Esophagus (tissue), 2 donors: Measurements from ENCODE around the gene ATP2C1. TPM values are rescaled to one million over a fixed set of nuclear protein-coding genes. Genes with fewer than 3 reads are reported as not detected.
A peak's percentile ranks its signal among the peaks of the same experiment; 100 is the strongest.

Experiments used
- H3K27ac ChIP-seq, 2 donors: one replicate each; pipeline ENCODE4 v1.5.1; 2013; ENCODE audit warnings: low read depth in 2 of 2, mild to moderate bottlenecking in 2 of 2, inconsistent platforms in 1 of 2, low read length in 1 of 2, moderate library complexity in 1 of 2
- H3K27me3 ChIP-seq, 2 donors: one replicate each; pipeline ENCODE4 v1.6.1; 2013; ENCODE audit warnings: low read length in 2 of 2, control low read depth in 1 of 2, mild to moderate bottlenecking in 1 of 2; ENCODE audit not compliant: insufficient read depth in 2 of 2, control insufficient read depth in 1 of 2
- H3K36me3 ChIP-seq, 2 donors: one replicate each; pipeline ENCODE4 v1.6.1; 2013; ENCODE audit warnings: low read length in 1 of 2; ENCODE audit not compliant: control insufficient read depth in 2 of 2, insufficient read depth in 2 of 2
- H3K4me1 ChIP-seq, 2 donors: one replicate each; pipeline ENCODE4 v1.6.1; 2013; ENCODE audit warnings: low read length in 1 of 2; ENCODE audit not compliant: control insufficient read depth in 2 of 2, insufficient read depth in 2 of 2
- H3K4me3 ChIP-seq, 2 donors: one replicate each; pipeline ENCODE4 v1.5.1; 2013; ENCODE audit warnings: low read length in 2 of 2, mild to moderate bottlenecking in 2 of 2, low read depth in 1 of 2, moderate library complexity in 1 of 2
- H3K9me3 ChIP-seq, 2 donors: one replicate each; pipeline ENCODE4 v1.6.1; 2013; ENCODE audit warnings: mild to moderate bottlenecking in 2 of 2, low read depth in 1 of 2, low read length in 1 of 2, moderate library complexity in 1 of 2; ENCODE audit not compliant: control insufficient read depth in 2 of 2, insufficient read depth in 1 of 2
- WGBS, 2 donors: extraction: QIAGEN DNeasy Blood & Tissue Kit; methylation state at CpG; one replicate each; pipeline ENCODE4 v1.1.7; 2013; 5-methylcytosine and 5-hydroxymethylcytosine counted together
- polyA plus RNA-seq, 2 donors: library from polyadenylated mRNA; stranded (reverse); fragments of 200-250 nt; gene quantifications; one replicate each; pipeline ENCODE4 v1.2.3, GENCODE V29; 2013
- donor health status: healthy with polysubstance abuse.
- donor health status: Bipolar disorder and iron deficiency.

Gene ATP2C1
- 10 to 100 TPM; 19.9 to 23.0 TPM for polyA plus RNA-seq

DNA sequence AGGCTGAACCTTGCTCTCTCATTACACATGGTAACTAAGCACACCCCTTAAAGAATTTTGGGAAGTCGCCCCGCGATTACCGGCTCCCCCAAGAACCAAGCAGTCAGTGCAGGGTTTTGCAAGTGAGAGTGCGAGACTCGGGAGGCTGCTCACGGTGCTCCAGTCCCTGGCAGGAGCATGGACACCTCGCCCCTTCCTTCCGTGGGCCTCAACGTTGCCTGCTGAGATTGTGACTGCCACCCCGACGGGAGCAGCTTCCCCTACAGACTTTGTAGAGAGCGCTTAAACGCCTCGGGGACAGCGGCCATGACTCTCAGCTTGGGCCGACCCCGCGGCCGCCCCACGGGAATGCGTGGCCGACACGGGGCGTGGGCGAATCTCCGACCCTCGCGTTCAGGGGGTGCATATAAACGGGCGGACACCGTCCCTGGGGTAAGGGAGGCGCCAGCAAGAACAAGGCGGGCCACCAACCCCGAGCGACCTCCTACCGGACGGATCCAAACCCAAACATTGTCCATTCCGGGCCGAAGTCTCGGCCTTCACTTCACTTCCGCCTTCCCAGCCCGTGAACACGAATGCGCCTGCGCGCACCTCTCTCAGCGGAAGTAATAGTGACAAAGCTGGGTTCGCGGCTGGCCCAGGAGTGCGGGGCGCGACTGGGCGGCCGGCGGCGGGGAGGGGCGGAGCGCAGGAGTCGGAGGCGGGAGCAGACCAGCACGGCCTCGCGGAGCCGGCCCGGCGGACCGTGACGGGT lies at the start of gene ATP2C1:
Gene ATP2C1 (plus strand): TSS at position 709 of the 754 bp plus-strand sequence. CDS start 686 bp downstream, outside the sequence.
- Histone ChIP-seq H3K36me3 (no peaks in the 10 kb centered on the region), H3K4me3 (peak within 1 kb of the TSS; percentile 91 to 94), H3K9me3 (no peaks in the 10 kb centered on the region), H3K27ac (peak within 1 kb of the TSS; percentile 87 to 99), H3K4me1 (no peaks in the 10 kb centered on the region), H3K27me3 (no peaks in the 10 kb centered on the region)
- 0% methylated on average over 65 to 69 of the region's 69 CpGs for WGBS, 2 donors

DNA sequence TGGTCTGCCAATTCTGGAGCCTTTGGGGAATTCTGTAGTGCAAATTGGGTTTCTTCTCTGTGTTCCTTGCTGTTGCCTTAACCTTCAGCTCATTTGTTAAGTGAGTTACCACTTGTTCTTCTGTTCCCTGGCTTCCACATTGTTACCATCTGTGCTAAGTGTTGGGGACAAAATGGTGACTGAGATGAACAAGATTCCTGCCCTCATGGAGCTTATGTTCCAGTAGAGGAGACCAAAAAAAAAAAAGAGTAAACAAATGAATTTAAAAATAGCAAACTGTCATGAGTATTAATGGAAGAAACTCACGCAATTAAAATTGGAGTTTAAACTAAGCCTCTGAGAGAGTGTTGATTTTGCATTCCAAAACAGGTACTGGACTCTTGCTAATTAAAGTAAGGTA lies 49.4 kb upstream of the ATP2C1 start:
- no peaks in the 10 kb centered on the region for H3K36me3 ChIP-seq
- H3K27me3 ChIP-seq = no peaks in the 10 kb centered on the region
- H3K4me1 ChIP-seq = peaks cover 0 to 5% of the 10 kb centered on the region in 2 donors
- H3K9me3 ChIP-seq = no peaks in the 10 kb centered on the region
- WGBS, 2 donors = 83 to 84% methylated on average over 1 of the region's 1 CpG
- H3K27ac ChIP-seq = no peak overlapping the region
- H3K4me3 ChIP-seq = no peak overlapping the region

GRCh38 chr3:130846181-130846580 lies 47.7 kb upstream of the ATP2C1 start:
- no peaks in the 10 kb centered on the region for H3K36me3 ChIP-seq
- peaks cover 0 to 5% of the 10 kb centered on the region in 2 donors for H3K4me1 ChIP-seq
- no peaks in the 10 kb centered on the region for H3K9me3 ChIP-seq
- 63 to 77% methylated on average over 1 of the region's 1 CpG for WGBS, 2 donors
- no peak overlapping the region for H3K4me3 ChIP-seq
- no peak overlapping the region for H3K27ac ChIP-seq
- H3K27me3 ChIP-seq = no peaks in the 10 kb centered on the region

DNA sequence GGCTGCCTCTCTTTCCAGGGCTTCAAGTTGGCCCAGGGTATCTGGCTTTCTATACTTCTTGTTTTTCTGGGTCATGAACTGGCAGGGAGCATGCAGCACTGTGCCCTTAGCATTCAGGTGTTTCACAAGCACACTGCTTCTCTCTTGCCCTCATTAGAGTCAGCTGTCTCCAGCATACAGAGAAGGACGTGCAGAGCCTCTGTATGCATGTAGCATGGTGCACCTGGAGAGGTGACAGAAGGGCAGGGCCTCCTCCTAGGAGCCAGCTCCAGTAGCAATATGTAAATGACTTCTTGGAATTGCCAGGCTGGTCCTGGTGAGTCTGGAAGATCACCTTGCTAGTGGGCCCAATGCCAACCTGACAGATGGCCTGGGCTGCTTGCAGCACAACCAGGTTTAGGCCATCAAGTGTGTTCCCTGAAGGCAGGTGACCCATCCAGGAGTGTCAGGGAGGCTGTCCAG lies 44.8 kb upstream of the ATP2C1 start:
- Histone ChIP-seq H3K27me3 (no peaks in the 10 kb centered on the region), H3K27ac (no peak overlapping the region), H3K4me3 (no peak overlapping the region), H3K9me3 (no peaks in the 10 kb centered on the region), H3K36me3 (no peaks in the 10 kb centered on the region), H3K4me1 (peaks cover 0 to 5% of the 10 kb centered on the region in 2 donors)
- WGBS, 2 donors = 39 to 47% methylated on average over 1 of the region's 1 CpG

DNA sequence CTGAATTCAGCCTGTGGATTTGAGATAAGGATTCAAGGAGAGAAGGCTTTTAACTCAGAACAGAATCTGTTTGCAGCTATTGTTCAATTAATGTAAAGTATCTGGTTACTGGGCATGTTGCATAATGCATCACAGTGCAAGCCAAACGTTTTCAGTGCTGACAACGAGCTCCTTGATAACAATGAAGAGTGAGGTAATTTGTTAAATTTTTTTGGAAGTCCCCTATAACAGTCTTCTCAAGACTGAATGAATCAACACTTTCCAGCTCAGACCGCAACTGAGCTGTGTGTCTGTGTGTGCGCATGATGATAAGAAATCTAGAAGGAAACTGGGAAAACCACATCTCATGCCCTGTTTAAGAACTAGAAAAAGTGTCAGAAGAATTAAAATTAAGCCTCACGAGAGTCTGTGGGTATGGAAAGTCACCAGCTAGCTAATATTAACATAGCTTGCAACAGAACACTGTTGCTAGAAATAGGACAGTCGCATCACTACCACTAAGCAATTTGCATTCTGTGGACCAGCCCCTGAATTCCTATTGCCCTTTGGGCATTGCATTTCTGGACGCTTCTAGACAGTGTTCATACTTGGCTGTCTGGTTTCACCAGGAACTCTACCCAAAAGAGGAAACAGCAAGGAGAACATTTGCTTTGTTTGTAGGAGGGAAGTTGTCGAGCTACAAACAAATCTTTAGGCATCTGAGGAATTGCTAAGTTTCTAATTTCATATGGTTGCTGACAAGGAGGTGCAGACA lies 43.7 kb upstream of the ATP2C1 start:
- no peaks in the 10 kb centered on the region for H3K9me3 ChIP-seq
- H3K27ac ChIP-seq = peak overlapping the region in 1 of 2 donors; percentile 52
- no peaks in the 10 kb centered on the region for H3K36me3 ChIP-seq
- WGBS, 2 donors = 5 to 15% methylated on average over 8 of the region's 8 CpGs
- peaks cover 0 to 5% of the 10 kb centered on the region in 2 donors for H3K4me1 ChIP-seq
- H3K27me3 ChIP-seq = no peaks in the 10 kb centered on the region
- H3K4me3 ChIP-seq = no peak overlapping the region

DNA sequence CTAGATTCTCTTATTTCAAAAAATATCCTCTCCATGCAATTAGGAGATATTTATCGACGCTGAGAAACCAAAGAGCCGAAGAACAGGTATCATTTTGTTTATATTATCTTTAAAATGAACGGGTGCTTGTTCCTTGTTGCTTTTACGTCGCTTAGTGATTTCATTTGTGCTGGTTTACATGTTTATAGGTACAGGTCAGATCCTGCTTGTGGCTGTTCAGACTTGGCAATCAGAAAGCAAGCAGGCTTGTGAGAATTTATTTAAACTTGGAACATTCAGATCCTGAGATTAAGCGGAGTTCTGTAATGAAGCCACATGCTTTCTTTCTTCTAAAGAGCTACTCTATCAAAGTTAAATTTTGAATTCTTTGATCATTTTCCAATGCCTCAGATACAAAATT lies 43.0 kb upstream of the ATP2C1 start:
- peak overlapping the region in 1 of 2 donors; percentile 8 for H3K27ac ChIP-seq
- H3K27me3 ChIP-seq = no peaks in the 10 kb centered on the region
- H3K4me1 ChIP-seq = peaks cover 0 to 5% of the 10 kb centered on the region in 2 donors
- no peaks in the 10 kb centered on the region for H3K36me3 ChIP-seq
- WGBS, 2 donors = 18 to 27% methylated on average over 7 of the region's 7 CpGs
- no peak overlapping the region for H3K4me3 ChIP-seq
- H3K9me3 ChIP-seq = no peaks in the 10 kb centered on the region

DNA sequence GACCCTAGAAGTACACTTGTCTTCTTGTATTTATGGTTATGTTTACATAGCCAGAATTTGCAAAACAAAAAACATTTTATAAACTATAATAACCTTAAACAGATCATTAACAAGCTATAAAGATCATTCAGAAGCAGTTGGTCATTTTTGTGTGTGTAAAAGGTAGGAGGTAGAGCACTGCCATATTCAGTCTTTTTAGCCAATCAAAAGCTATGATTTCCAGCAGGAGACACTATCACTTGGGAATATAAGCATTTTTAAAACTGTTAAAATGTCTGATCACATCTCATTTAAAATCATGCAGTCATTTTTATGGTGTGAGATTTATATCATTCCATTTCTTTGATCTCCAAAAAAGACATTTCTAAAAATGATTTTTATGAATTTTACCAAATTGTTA lies 42.6 kb upstream of the ATP2C1 start:
- Histone ChIP-seq H3K36me3 (no peaks in the 10 kb centered on the region), H3K27ac (no peak overlapping the region), H3K4me3 (no peak overlapping the region), H3K4me1 (peaks cover 0 to 5% of the 10 kb centered on the region in 2 donors), H3K9me3 (no peaks in the 10 kb centered on the region), H3K27me3 (no peaks in the 10 kb centered on the region)

GRCh38 chr3:130853581-130853980 lies 40.3 kb upstream of the ATP2C1 start:
- Histone ChIP-seq H3K4me3 (no peak overlapping the region), H3K27me3 (no peaks in the 10 kb centered on the region), H3K27ac (no peak overlapping the region), H3K4me1 (peaks cover 0 to 5% of the 10 kb centered on the region in 2 donors), H3K9me3 (no peaks in the 10 kb centered on the region), H3K36me3 (no peaks in the 10 kb centered on the region)
- WGBS, 2 donors = 55 to 79% methylated on average over 2 of the region's 2 CpGs

- peaks cover 0 to under 1% of the 10 kb centered on the region in 2 donors for H3K4me1 ChIP-seq
- H3K4me3 ChIP-seq = no peak overlapping the region
- no peaks in the 10 kb centered on the region for H3K9me3 ChIP-seq
- no peaks in the 10 kb centered on the region for H3K27me3 ChIP-seq
- no peak overlapping the region for H3K27ac ChIP-seq
- no peaks in the 10 kb centered on the region for H3K36me3 ChIP-seq
- WGBS, 2 donors = 91 to 94% methylated on average over 5 of the region's 5 CpGs
Measured at GRCh38 chr3:130854208-130854864, 39.5 kb upstream of the ATP2C1 start.
